Stimulated activated CD8-positive, alpha-beta memory T cell treated with anti-CD3 and anti-CD28 coated beads, Interleukin-15, amount 100 ng/mL, for 48 hours (primary cell): ENCODE results near the gene LRRC73.
A peak's percentile ranks its signal among the peaks of the same experiment; 100 is the strongest.
"Not testable (repeated sequence)": the region's sequence is repeated elsewhere in the genome, so short reads cannot be mapped to it uniquely, and the experiment has no call there.

Experiments used
- DNase-seq, 2 donors: peaks; one replicate each; pipeline ENCODE4 v3.0.0-alpha.2; 2020; ENCODE audit warnings: low read depth in 2 of 2

The LRRC73 gene

GRCh38 chr6:43492673-43493072 is 17.5 kb downstream of the LRRC73 start:
- DNase-seq, result no peak

- DNase-seq, result no peak
Measured at GRCh38 chr6:43491750-43492661, 18.1 kb downstream of the LRRC73 start.

- no peak for DNase-seq
Measured at GRCh38 chr6:43490523-43490939, 19.6 kb downstream of the LRRC73 start.

DNA sequence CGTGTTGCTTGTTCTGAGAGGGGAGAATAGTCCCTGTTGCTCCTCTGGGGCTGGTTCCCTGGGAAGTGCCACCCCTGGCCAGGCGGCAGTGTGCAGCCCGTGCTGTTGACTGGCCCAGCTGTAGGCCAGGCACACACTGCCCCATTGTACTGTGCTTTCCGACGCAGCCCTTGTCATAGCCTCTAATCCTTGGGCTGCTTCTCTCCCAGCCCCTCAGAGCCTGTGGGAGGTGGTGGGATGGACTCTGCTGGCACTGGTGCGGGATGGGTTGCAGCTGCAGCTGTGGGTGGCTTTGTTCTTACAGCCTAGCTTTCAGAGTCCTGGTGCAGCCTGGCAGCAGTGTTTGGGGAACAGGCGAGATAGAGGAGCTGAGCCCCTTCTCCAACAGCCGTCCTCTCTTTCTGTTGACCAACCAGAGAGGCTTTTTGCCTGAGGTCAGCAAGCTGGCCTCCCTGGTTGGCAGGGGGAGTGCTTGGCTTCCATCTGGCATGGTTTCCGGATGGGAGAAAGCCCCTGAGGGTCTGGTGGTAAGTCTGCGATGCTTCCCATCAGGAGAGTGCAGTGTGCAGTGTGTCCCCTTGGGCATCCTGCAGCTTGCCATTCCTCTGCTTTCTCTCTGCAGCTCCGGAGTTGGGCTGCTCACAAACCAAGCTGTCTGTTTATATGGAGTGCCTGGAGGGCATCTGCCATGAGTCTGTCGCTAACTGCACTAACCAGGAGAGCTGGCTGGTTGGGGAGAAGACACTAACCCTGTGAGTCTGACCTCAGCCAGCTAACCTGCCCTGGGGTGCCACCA is 20.7 kb downstream of the LRRC73 start:
- no peak for DNase-seq

DNA sequence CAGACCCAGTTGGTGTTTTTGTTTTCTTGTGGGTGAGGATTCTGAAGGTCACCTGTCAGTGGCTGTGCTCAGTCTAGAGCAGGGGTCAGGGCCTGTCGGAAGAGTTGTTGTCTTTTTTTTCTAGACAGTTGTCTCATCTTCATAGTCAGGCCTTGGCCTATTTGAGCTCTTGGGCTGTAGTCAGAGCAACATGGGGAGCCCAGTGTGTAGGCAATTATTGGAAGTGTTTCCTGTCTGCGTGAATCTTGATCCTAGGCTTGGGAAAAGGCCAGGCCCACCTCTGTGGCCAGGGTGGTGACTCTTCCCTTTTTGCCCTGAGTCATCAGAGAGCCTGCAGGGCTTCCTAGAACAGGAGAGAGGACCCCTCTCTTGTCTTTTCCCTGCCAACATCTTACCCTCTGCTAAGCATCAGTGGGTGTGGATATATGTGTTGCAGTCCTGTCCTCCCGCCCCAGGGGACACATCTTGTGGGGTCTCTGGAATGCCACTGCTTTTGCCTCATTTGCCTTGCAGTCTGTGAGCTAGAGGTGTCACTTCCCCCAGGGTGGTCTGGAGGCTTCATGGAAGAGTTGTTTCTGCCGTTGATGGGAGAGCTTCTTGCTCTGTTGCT is 21.4 kb downstream of the LRRC73 start:
- DNase-seq, result no peak

- DNase-seq, result no peak
Measured at GRCh38 chr6:43481591-43482236, 28.4 kb downstream of the LRRC73 start.

DNA sequence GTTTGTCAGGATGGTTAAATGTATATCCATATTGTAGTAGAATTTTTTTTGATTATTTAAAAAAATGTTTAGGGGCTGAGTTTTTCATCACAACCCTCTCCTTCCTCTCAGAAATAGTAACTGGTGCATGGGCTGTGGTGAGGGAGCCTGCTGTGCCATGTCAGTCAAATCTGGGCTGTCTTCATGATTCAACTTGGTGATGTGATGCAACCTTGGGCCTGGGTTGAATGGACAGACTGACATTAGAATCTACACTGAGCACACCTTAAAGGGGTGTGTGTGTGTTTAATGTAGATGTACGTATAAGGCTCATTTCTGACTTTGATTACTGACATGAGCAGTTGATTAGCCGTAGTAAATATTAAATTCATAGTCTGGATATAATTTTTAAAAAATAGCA is 29.1 kb downstream of the LRRC73 start:
- DNase-seq, result no peak

DNA sequence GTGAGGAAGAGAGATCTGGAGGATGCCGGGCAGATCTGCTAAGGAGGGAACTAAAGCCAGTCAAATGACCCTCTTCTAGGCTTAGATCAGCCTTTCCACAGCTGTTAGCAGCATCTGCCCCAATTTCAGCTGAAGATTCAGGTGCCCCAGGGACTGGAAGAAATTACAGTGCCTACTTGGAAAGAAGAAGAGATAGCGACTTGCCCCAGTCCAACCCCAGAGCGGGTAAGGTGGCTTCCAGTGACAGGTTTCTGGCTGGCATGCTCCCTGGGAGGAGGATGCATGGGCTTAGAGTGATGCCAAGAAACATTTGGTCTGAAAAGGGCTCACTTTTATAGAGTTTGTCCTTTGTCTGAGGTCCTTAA is 32.2 kb downstream of the LRRC73 start:
- no peak for DNase-seq

DNA sequence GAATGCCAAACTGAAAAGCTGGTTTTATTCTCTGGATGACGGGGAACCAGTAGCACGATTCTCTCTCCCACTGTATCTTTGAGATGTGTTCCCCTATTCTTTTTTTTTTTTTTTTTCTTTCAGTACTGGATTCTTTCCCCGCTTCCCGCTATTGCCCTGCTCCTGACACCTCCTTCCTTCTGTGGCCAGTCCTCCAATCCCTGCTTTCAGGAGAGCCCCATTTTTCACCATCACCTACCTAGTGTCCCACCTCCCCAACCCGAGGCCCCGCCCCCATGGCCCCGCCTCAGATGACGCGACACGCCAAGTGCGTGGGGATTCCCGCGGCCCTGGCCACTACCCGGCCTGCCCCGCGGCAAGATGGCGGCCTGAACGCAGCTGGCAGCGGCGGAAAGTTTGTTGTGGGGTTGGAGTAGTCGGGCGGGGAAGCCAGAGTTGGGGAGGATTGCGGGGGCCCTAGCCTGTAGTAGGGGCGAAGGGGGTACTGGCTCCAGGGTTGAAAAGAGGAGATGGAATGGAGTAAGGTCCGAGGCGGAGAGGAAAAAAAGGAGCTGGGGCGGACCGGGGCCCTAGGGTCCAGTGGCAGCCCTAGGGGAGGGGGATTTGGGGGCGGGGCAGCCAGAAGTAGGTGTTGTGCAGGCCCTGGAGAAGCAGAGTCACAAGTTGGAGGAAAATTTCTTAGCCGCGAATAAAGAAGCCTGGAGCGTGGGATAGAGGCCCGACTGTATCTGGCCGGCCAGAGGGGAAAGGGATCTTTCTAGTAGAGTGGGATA is 32.7 kb downstream of the LRRC73 start, which contains the start of gene TJAP1:
TSS of gene TJAP1 (plus strand) at position 336 of the 773 bp plus-strand sequence. CDS start 21,432 bp downstream, outside the sequence.
- DNase-seq, result peak; percentile 95

DNA sequence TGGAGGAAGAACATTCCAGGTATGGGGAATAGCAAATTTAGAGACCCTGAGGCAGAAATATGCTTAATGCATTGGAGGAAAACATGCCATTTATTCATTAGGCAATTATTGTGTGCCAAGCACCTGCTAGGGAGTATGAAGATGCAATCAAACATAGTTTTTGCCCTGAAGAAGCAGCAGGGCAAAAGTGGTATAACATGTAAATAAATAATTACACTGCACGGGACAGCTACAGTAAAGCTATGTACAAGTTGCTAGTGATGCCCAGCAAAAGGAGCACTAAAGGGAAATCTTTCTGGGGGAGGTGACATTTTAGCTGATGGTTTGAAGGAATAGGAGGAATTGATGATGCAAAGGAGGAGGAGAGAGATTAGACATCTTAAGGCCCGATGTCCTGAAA is 33.4 kb downstream of the LRRC73 start:
- DNase-seq, result no peak

GRCh38 chr6:43475516-43475915 is 34.6 kb downstream of the LRRC73 start:
- DNase-seq, result no peak

GRCh38 chr6:43472515-43472914 is 37.6 kb downstream of the LRRC73 start:
- no peak for DNase-seq

DNA sequence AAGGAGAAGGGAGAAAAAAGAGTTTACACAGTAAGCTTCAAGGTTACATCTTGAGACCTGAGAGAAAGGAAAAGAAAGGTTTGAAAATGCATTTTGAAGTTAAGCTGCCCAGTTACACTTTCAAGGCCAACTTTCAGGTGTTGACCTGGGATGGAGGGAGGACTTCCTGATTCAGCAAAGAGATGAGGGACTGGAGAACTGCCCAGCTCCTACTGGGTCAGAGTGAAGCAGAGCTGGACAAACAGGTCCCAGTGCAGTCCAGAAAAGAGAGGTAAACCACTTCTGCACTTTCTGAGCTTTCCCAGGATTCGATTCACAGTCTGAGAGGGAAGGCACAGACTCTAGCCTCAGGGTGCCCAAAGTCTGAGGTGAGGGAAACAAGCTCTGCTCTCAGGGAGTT is 38.7 kb downstream of the LRRC73 start:
- DNase-seq, result no peak

GRCh38 chr6:43469947-43470346 is 40.2 kb downstream of the LRRC73 start:
- DNase-seq, result no peak

DNA sequence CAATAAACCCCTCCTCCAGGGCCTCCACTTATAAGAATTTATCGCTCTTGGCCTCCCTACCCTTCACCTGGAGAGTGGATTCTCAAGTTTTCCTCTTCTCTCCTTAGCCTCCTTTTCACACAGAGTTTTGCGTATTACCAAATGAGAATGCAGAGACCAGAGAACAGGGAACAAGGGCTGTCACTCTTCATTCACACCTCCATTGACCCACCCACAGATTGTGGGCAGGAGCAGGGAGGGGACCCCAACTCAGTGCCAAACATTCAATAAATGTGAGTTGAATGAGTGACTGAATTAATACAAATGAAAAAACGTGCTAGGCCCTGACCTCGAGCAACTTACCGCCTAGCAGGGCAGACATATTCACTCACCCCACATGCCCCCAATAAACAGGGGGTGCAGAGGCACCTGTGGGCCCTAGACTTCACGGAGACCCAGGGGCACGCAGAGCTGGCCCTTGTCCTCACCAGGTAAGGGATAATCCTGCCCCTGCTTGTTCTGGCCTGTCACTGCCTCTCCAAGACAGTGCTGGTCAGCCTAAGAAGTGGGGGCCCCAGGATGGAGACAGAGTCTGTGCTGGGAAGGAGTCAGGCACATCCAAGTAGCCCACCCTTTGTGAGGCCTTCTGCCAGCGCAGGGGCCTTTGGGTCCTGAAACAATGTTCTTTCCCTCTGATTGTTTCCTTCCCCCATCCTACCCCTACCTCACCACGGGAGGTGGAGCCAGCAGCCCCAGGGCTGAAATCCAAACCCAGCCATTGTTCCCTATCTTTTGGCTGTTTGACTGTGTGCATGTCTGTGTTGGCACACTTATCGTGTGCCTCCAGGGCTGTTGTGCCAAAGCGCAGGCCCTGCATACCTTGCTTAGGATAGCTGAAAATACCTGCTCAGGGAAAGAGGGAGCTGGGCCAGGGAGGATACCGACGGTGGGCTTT is 41.1 kb downstream of the LRRC73 start:
- DNase-seq, result no peak

GRCh38 chr6:43468240-43468639 is 41.9 kb downstream of the LRRC73 start:
- no peak for DNase-seq

GRCh38 chr6:43467752-43468151 is 42.4 kb downstream of the LRRC73 start:
- DNase-seq, result no peak

DNA sequence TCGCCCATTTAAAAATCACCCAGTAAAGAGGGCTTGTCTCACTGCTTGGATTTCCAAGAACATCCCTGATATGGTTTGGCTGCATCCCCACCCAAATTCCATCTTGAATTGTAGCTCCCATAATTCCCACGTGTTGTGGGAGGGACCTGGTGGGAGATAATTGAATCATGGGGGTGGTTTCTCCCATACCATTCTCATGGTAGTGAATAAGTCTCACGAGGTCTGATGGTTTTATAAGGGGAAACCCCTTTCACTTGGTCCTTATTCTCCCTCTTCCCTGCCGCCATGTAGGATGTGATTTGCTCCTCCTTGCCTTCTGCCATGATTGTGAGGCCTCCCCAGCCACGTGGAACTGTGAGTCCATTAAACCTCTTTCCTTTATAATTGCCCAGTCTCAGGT is 42.9 kb downstream of the LRRC73 start:
- not testable (repeated sequence) for DNase-seq

GRCh38 chr6:43465948-43466347 is 44.2 kb downstream of the LRRC73 start:
- DNase-seq, result no peak

DNA sequence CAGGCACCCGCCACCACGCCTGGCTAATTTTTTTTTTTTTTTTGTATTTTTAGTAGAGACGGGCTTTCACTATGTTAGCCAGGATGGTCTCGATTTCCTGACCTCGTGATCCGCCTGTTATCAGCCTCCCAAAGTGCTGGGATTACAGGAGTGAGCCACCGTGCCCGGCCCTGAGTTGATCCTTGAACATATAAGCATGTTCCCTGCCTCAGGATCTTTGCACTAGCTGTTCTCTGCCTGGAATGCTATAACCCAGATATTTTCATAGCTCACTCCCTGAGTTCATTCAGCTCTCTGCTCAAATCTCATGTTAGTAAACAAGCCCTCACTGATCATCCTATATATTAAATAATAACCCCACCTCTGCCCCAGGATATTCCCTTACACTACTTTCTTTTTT is 45.8 kb downstream of the LRRC73 start:
- DNase-seq, result no peak
